Measurements from ENCODE around the gene OR6K3. TPM values are rescaled to one million over a fixed set of nuclear protein-coding genes. Genes with fewer than 3 reads are reported as not detected.

Gene OR6K3
- total and polyA plus RNA-seq, 2 of the 13 experiments (the other 11 are each of a cell fraction or from before 2014, with no cell fraction given): not detected

DNA sequence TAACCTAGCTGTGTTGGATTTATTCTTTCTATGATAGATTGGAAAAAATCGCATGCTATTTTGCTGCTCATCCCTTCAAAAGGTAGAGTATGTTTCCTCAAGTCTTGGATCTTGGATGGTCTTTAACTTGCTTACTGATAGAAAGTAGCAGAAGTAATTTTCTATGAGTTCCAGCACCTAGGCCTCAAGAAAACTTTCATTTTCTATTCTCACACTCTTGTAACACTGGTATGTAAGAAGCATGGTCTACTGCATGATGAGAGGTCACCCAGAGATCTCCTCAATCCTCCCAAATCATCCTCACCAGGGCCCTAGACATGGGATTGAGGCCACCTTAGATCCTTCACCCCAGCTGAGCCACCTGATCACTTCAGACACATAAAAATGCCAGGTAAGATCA lies 41.2 kb downstream of the OR6K3 start:
- intact Hi-C loops (cut with micrococcal nuclease; ENCODE audit: unreplicated experiment): no loop called here
- Histone ChIP-seq H3K9me3 (ENCODE audit: low read length) (peaks cover 15% of the 10 kb centered on the region), H3K27ac (ENCODE audit: extremely low read length, insufficient read depth, low read length) (no peak overlapping the region), H3K4me3 (replicated peaks in 1 of 3; ENCODE audit: insufficient read depth in 1 of 3, low read depth in 2 of 3, low read length in 3 of 3) (no peak overlapping the region), H3K4me1 (ENCODE audit: insufficient read depth, low read length) (no peaks in the 10 kb centered on the region), H3K79me2 (ENCODE audit: insufficient read depth, low read length) (no peaks in the 10 kb centered on the region), H2AFZ (ENCODE audit: low read length) (no peak overlapping the region), H3K27me3 (ENCODE audit: control insufficient read depth in 1 of 2, insufficient read depth in 2 of 2, low read length in 2 of 2) (no peaks in the 10 kb centered on the region; a peak in 1 of 5 replicates), H3K4me2 (ENCODE audit: low read depth, low read length) (no peak overlapping the region), H4K20me1 (ENCODE audit: insufficient read depth, low read length) (no peaks in the 10 kb centered on the region), H3K36me3 (replicated peaks in 1 of 2; ENCODE audit: control insufficient read depth in 1 of 2, insufficient read depth in 2 of 2, low read length in 2 of 2) (no peaks in the 10 kb centered on the region), H3K9ac (ENCODE audit: insufficient read depth, low read depth, low read length) (no peak overlapping the region)
- FAIRE-seq (no peak), DNase-seq (ENCODE audit: low spot score) (no peak), ATAC-seq (no peak)
- ChIA-PET POLR2A (no interaction called here), CTCF (ENCODE audit: low intra/inter-chr PET ratio, low total read pairs) (no interaction called here)
- 0% methylated on average over 1 of the region's 1 CpG for WGBS (ENCODE audit: low lambda C conversion rate)
- BruUV-seq (replicated peaks): no TSS peak
- no peak for TF ChIP-seq MAF1 (CRISPR knock-in tag; IDR thresholded peaks at IDR 0.05; ENCODE audit: borderline replicate concordance)
- TF ChIP-seq EZH2 (conservative IDR thresholded peaks at IDR 0.05; ENCODE audit: low read depth, low read length): no peak
- no peak for TF ChIP-seq KDM4B (CRISPR knock-in tag; IDR thresholded peaks at IDR 0.05)
- TF ChIP-seq IKZF4 (CRISPR knock-in tag; IDR thresholded peaks at IDR 0.05; ENCODE audit: borderline replicate concordance, low read depth, not compliant biosample characterization): no peak
- no peak for TF ChIP-seq SALL2 (CRISPR knock-in tag; IDR thresholded peaks at IDR 0.05)
- TF ChIP-seq NCOA1 (CRISPR knock-in tag; IDR thresholded peaks at IDR 0.05): no peak
- no peak for TF ChIP-seq KMT2B (CRISPR knock-in tag; IDR thresholded peaks at IDR 0.05)
- TF ChIP-seq ZNF17 (CRISPR knock-in tag; IDR thresholded peaks at IDR 0.05): no peak
- TF ChIP-seq DMAP1 (CRISPR knock-in tag; IDR thresholded peaks at IDR 0.05): no peak
- no peak for TF ChIP-seq SALL1 (CRISPR knock-in tag; IDR thresholded peaks at IDR 0.05)
- TF ChIP-seq, protein P1, sequence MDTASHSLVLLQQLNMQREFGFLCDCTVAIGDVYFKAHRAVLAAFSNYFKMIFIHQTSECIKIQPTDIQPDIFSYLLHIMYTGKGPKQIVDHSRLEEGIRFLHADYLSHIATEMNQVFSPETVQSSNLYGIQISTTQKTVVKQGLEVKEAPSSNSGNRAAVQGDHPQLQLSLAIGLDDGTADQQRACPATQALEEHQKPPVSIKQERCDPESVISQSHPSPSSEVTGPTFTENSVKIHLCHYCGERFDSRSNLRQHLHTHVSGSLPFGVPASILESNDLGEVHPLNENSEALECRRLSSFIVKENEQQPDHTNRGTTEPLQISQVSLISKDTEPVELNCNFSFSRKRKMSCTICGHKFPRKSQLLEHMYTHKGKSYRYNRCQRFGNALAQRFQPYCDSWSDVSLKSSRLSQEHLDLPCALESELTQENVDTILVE (CRISPR knock-in tag; IDR thresholded peaks at IDR 0.05): no peak
- TF ChIP-seq, protein P2, sequence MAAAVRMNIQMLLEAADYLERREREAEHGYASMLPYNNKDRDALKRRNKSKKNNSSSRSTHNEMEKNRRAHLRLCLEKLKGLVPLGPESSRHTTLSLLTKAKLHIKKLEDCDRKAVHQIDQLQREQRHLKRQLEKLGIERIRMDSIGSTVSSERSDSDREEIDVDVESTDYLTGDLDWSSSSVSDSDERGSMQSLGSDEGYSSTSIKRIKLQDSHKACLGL (CRISPR knock-in tag; IDR thresholded peaks at IDR 0.05): no peak
- TF ChIP-seq REPIN1 (CRISPR knock-in tag; IDR thresholded peaks at IDR 0.05; ENCODE audit: borderline replicate concordance, low read depth): no peak
- in situ Hi-C loops (cut with HindIII; ENCODE audit: extremely low pct_ligation_motif_present, low pct_unique_long_range_greater_than_20kb): no loop called here
